ENCODE data around the gene IL17RD.

- TF ChIP-seq CTCF (IDR thresholded peaks at IDR 0.05) (no peak), POLR2A (IDR thresholded peaks at IDR 0.05) (no peak)
These were observed 71.7 kb downstream of the IL17RD start for GRCh38 chr3:57093489-57093888.
